Skeletal muscle tissue (tissue), 2 donors: ENCODE measurements around the gene SLC5A10. TPM values are rescaled to one million over a fixed set of nuclear protein-coding genes. Genes with fewer than 3 reads are reported as not detected.

Source experiments
- small RNA-seq: library from RNA; depleted of rRNA; stranded (forward); fragments of <200 nt; gene quantifications from one replicate; pipeline ENCODE3, GENCODE V24; 2014
- total RNA-seq: library from RNA; depleted of rRNA; stranded (reverse); fragments of >200 nt; gene quantifications from one replicate; pipeline ENCODE4 v1.2.3, GENCODE V29; 2014

SLC5A10 gene
- total RNA-seq, 1 donor from 2014 or later, result not detected

Small RNAs within 50 kb of the gene (small RNA-seq; reads per million reads assigned to genes)
- gene AC090286.3 (not detected), gene RF00324 (not detected)

Other genes starting within 250 kb of the SLC5A10 start
- not detected for gene FBXW10, start 208.1 kb upstream of the SLC5A10 start, total RNA-seq
- gene TVP23B, start 171.0 kb upstream of the SLC5A10 start, total RNA-seq, result 24.5 TPM
- gene PRPSAP2, start 94.0 kb upstream of the SLC5A10 start, total RNA-seq, result 40.7 TPM
- 0.52 TPM for gene FAM83G, start 52.6 kb downstream of the SLC5A10 start, total RNA-seq
- 6.3 TPM for gene GRAP, start 94.8 kb downstream of the SLC5A10 start, total RNA-seq
- 0.52 TPM for gene GRAPL, start 175.4 kb downstream of the SLC5A10 start, total RNA-seq